Smooth muscle cell (in vitro differentiated cells): ENCODE measurements around the gene CFAP251. TPM values are rescaled to one million over a fixed set of nuclear protein-coding genes. Genes with fewer than 3 reads are reported as not detected.

Experiments used
- DNase-seq: peaks from one replicate; lab custom pipeline; 2025; ENCODE audit not compliant: unreplicated experiment; lab: John Stamatoyannopoulos, UW
- H2AFZ ChIP-seq: fragments of 200-600 bp; sonication (generic); 2 replicates; pipeline ENCODE4 v1.6.0; 2016; ENCODE audit warnings: antibody characterized with exemption, low read depth, mild to moderate bottlenecking
- H3F3A ChIP-seq: fragments of 200-600 bp; sonication (generic); 2 replicates; pipeline ENCODE4 v1.6.0; 2017; ENCODE audit warnings: antibody characterized with exemption, low read depth
- H3K27ac ChIP-seq: fragments of 200-600 bp; sonication (generic); 2 replicates; pipeline ENCODE4 v1.5.1; 2016; ENCODE audit warnings: low read depth, mild to moderate bottlenecking
- H3K27me3 ChIP-seq: fragments of 200-600 bp; sonication (generic); 2 replicates; pipeline ENCODE4 v1.6.1; 2016; ENCODE audit warnings: low read depth, mild to moderate bottlenecking
- H3K36me3 ChIP-seq: fragments of 200-600 bp; sonication (generic); 2 replicates; pipeline ENCODE4 v1.5.1; 2016; ENCODE audit warnings: low read depth
- H3K4me1 ChIP-seq: fragments of 200-600 bp; sonication (generic); 2 replicates; pipeline ENCODE4 v1.5.1; 2016; ENCODE audit warnings: low read depth
- H3K4me2 ChIP-seq: fragments of 200-600 bp; sonication (generic); 2 replicates; pipeline ENCODE4 v1.6.0; 2016; ENCODE audit warnings: mild to moderate bottlenecking
- H3K4me3 ChIP-seq: fragments of 200-600 bp; sonication (generic); 2 replicates; pipeline ENCODE4 v1.5.1; 2016; ENCODE audit warnings: mild to moderate bottlenecking
- H3K79me2 ChIP-seq: fragments of 200-600 bp; sonication (generic); 2 replicates; pipeline ENCODE4 v1.6.0; 2016; ENCODE audit warnings: low read depth, mild to moderate bottlenecking
- H3K9ac ChIP-seq: fragments of 200-600 bp; sonication (generic); 2 replicates; pipeline ENCODE4 v1.6.0; 2016; ENCODE audit warnings: low read depth
- H3K9me3 ChIP-seq: fragments of 200-600 bp; sonication (generic); replicated peaks from 2 replicates; pipeline ENCODE4 v1.5.1; 2016; ENCODE audit warnings: low read depth
- H4K20me1 ChIP-seq: fragments of 200-600 bp; sonication (generic); 2 replicates; pipeline ENCODE4 v1.6.0; 2016; ENCODE audit warnings: low read depth
- WGBS: methylation state at CpG from one replicate; pipeline ENCODE4 v1.1.7; 2016; ENCODE audit warnings: low lambda C conversion rate; 5-methylcytosine and 5-hydroxymethylcytosine counted together
- polyA plus RNA-seq: library from polyadenylated mRNA; unstranded; fragments of >200 nt; fragmentation: Nextera tagmentation; extraction: Ambion mirVana; gene quantifications from 2 replicates; pipeline ENCODE4 v1.2.1, GENCODE V29; 2016
- total RNA-seq: library from RNA; depleted of rRNA; stranded (reverse); fragments of >200 nt; gene quantifications from 2 replicates; pipeline ENCODE4 v1.2.3, GENCODE V29; 2014
- TF ChIP-seq, protein P1 (sequence below): fragments of 200-600 bp; sonication (generic); IDR thresholded peaks from 2 replicates; pipeline ENCODE4 v1.5.1; 2017; ENCODE audit warnings: borderline replicate concordance, mild to moderate bottlenecking, antibody characterized with exemption; ENCODE audit not compliant: insufficient read depth, poor library complexity, severe bottlenecking

The CFAP251 gene
- total and polyA plus RNA-seq, 2 experiments from 2014 or later = 1.2 to 5.0 TPM

DNA sequence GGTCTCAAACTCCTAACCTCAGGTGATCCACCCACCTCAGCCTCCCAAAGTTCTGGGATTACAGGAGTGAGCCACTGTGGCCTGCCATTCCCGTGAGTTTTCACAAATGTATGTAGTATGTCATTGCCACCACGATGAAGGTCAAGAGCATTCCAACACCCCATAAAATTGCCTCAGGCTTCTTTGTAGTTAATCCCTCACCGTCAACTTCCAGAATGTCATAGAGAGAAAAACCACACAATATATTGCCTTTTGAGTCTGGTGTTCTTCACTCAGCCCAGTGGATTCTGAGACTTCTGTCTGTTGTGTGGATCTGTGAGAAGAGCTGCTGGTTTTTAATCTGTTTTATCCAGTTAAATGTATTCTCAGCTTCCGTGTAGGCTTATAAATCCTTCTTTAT is 12.6 kb upstream of the CFAP251 start:
- peak overlapping the region; percentile 76 for H3K27ac ChIP-seq
- H3K9ac ChIP-seq = no peak overlapping the region
- no peaks in the 10 kb centered on the region for H3K79me2 ChIP-seq
- no peaks in the 10 kb centered on the region for H3F3A ChIP-seq
- H2AFZ ChIP-seq = no peak overlapping the region
- H3K4me2 ChIP-seq = no peak overlapping the region
- H4K20me1 ChIP-seq = peaks cover 49% of the 10 kb centered on the region
- no peaks in the 10 kb centered on the region for H3K9me3 ChIP-seq
- DNase-seq = no peak
- H3K4me3 ChIP-seq = no peak overlapping the region
- peaks cover 7% of the 10 kb centered on the region for H3K36me3 ChIP-seq
- WGBS = 9% methylated on average over 4 of the region's 4 CpGs
- TF ChIP-seq, protein P1, sequence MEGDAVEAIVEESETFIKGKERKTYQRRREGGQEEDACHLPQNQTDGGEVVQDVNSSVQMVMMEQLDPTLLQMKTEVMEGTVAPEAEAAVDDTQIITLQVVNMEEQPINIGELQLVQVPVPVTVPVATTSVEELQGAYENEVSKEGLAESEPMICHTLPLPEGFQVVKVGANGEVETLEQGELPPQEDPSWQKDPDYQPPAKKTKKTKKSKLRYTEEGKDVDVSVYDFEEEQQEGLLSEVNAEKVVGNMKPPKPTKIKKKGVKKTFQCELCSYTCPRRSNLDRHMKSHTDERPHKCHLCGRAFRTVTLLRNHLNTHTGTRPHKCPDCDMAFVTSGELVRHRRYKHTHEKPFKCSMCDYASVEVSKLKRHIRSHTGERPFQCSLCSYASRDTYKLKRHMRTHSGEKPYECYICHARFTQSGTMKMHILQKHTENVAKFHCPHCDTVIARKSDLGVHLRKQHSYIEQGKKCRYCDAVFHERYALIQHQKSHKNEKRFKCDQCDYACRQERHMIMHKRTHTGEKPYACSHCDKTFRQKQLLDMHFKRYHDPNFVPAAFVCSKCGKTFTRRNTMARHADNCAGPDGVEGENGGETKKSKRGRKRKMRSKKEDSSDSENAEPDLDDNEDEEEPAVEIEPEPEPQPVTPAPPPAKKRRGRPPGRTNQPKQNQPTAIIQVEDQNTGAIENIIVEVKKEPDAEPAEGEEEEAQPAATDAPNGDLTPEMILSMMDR = no peak
- H3K4me1 ChIP-seq = no peaks in the 10 kb centered on the region
- no peaks in the 10 kb centered on the region for H3K27me3 ChIP-seq

DNA sequence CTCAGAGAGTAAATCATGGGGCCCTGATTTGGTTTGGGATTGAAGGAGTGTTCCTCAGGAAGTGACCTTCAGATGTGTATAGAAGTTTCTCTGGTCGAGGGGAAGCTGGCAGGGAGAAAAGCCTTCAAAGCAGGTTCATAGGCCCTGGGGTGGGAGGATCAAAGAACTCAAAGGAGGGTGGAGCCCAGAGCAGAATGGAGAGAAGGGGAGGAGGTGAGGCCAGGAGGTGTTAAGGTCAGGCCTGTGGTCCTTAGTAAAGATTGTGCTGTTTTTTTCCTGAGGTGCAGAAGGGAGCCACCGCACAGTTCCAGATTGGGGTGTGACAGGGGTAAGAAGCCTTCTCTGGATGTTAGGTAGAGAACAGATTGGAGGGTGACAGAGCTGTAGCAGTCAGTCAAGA is 9.7 kb upstream of the CFAP251 start:
- H3K4me3 ChIP-seq = no peak overlapping the region
- peaks cover 59% of the 10 kb centered on the region for H4K20me1 ChIP-seq
- no peak overlapping the region for H3K4me2 ChIP-seq
- no peaks in the 10 kb centered on the region for H3F3A ChIP-seq
- 93% methylated on average over 2 of the region's 2 CpGs for WGBS
- TF ChIP-seq, protein P1 = no peak
- H3K9ac ChIP-seq = no peak overlapping the region
- H3K79me2 ChIP-seq = no peaks in the 10 kb centered on the region
- H3K27ac ChIP-seq = no peak overlapping the region
- H2AFZ ChIP-seq = no peak overlapping the region
- H3K36me3 ChIP-seq = peaks cover 7% of the 10 kb centered on the region
- H3K27me3 ChIP-seq = no peaks in the 10 kb centered on the region
- DNase-seq = no peak
- H3K9me3 ChIP-seq = no peaks in the 10 kb centered on the region
- H3K4me1 ChIP-seq = no peaks in the 10 kb centered on the region

DNA sequence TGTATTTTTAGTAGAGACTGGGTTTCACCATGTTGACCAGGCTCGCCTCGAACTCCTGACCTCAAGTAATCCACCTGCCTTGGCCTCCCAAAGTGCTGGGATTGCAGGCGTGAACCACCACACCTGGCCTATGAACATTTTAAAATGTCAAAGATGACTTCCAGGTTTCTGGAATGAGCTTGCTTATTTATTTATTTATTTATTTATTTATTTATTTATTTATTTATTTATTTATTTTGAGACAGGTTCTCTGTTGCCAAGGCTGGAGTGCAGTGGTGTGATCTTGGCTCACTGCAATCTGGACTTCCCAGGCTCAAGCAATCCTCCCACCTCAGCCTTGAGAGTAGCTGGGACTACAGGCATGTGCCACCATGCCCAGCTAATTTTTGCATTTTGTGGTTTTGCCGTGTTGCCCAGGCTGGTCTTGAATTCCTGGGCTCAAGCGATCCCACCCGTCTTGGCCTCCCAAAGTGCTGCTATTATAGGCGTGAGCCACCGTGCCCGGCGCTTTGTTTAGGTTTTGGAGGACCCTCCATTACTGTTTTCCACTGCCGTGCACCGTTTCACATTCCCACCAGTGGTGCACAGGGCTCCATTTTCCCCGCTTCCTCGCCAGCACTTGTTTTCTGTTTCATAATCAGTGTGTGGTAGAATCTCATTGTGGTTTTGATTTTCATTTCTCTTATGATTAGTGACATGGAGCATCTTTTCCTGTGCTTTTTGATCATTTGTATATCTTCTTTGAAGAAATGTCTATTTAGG is 6.4 kb upstream of the CFAP251 start:
- 95% methylated on average over 14 of the region's 14 CpGs for WGBS
- TF ChIP-seq, protein P1 = no peak
- Histone ChIP-seq H3K4me1 (peaks cover 8% of the 10 kb centered on the region), H3K27me3 (no peaks in the 10 kb centered on the region), H3K79me2 (no peaks in the 10 kb centered on the region), H3F3A (no peaks in the 10 kb centered on the region), H3K4me2 (no peak overlapping the region), H4K20me1 (peaks cover 37% of the 10 kb centered on the region), H3K9ac (no peak overlapping the region), H2AFZ (no peak overlapping the region), H3K9me3 (no peaks in the 10 kb centered on the region), H3K4me3 (no peak overlapping the region), H3K36me3 (peaks cover 7% of the 10 kb centered on the region), H3K27ac (no peak overlapping the region)
- DNase-seq = no peak

DNA sequence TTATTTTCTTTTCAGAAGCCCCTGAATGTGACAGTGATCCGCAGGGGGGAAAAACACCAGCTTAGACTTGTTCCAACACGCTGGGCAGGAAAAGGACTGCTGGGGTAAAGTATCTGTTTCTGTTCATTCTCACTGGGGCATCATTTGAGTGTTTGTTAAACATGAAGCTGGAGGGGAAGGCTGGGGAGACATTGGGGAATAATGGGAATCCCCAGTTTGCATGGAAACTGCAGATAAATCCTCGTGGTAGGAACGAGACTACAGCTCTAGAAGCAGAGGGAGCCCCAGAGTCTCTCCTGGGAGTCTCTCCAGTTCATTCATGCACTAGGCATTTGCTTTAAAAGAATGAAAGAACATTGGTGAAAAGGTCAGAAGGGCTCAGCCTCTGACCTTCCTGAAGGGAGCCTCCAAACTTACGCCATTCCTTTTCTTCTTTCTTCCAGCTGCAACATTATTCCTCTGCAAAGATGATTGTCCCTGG is 2.5 kb upstream of the CFAP251 start:
- Histone ChIP-seq H3K27ac (no peak overlapping the region), H3K4me2 (no peak overlapping the region), H3K4me3 (no peak overlapping the region), H2AFZ (no peak overlapping the region), H3K79me2 (no peaks in the 10 kb centered on the region), H3F3A (no peaks in the 10 kb centered on the region), H4K20me1 (peaks cover 15% of the 10 kb centered on the region), H3K27me3 (no peaks in the 10 kb centered on the region), H3K9me3 (no peaks in the 10 kb centered on the region), H3K4me1 (peaks cover 11% of the 10 kb centered on the region), H3K36me3 (no peaks in the 10 kb centered on the region), H3K9ac (no peak overlapping the region)
- 76% methylated on average over 5 of the region's 5 CpGs for WGBS
- DNase-seq = no peak
- TF ChIP-seq, protein P1 = no peak
